Common myeloid progenitor, CD34-positive (primary cell): Measurements from ENCODE around the gene RPL37A.
A peak's percentile ranks its signal among the peaks of the same experiment; 100 is the strongest.

Source experiments
- CTCF ChIA-PET: fragments of 350-600 bp; sonication (Branson Sonifier 250); formaldehyde crosslinking; loops from one replicate; lab custom pipeline; 2021; ENCODE audit warnings: antibody characterized with exemption; lab: Charles Lee
- POLR2A ChIA-PET: fragments of 350-600 bp; sonication (Branson Sonifier 250); formaldehyde crosslinking; loops from one replicate; lab custom pipeline; 2021; ENCODE audit warnings: antibody characterized with exemption; lab: Charles Lee
- DNase-seq, 3 donors: peaks; one replicate each; pipeline versions ENCODE4 v3.0.0 to v3.0.0-alpha.2; 2013
- H3K27ac ChIP-seq, 2 experiments: 1 replicate in 1 of 2; 2 replicates in 1 of 2; pipeline ENCODE4 v1.7.0; 2013; ENCODE audit warnings: inconsistent platforms in 2 of 2, low read length in 2 of 2, mild to moderate bottlenecking in 2 of 2, low read depth in 1 of 2, moderate library complexity in 1 of 2; ENCODE audit not compliant: severe bottlenecking in 2 of 2, insufficient read depth in 1 of 2, poor library complexity in 1 of 2
- H3K27me3 ChIP-seq, 5 experiments: replicated peaks in 2 of 5; 1 replicate in 3 of 5; 2 replicates in 2 of 5; pipeline versions ENCODE4 v1.6.1 to v1.7.0; 2013; ENCODE audit warnings: low read length in 4 of 5, mild to moderate bottlenecking in 2 of 5, moderate library complexity in 2 of 5, inconsistent platforms in 1 of 5; ENCODE audit not compliant: insufficient read depth in 5 of 5, control insufficient read depth in 4 of 5
- H3K36me3 ChIP-seq, 4 experiments: 1 replicate in 2 of 4; 2 replicates in 2 of 4; pipeline versions ENCODE4 v1.6.1 to v1.7.0; 2013; ENCODE audit warnings: low read length in 3 of 4, control low read depth in 1 of 4, mild to moderate bottlenecking in 1 of 4; ENCODE audit not compliant: control insufficient read depth in 4 of 4, insufficient read depth in 4 of 4
- H3K4me1 ChIP-seq, 4 experiments: 1 replicate in 3 of 4; 2 replicates in 1 of 4; pipeline versions ENCODE4 v1.6.1 to v1.7.1; 2013; ENCODE audit warnings: low read length in 3 of 4, mild to moderate bottlenecking in 3 of 4, control low read depth in 1 of 4, inconsistent platforms in 1 of 4, moderate library complexity in 1 of 4; ENCODE audit not compliant: control insufficient read depth in 4 of 4, insufficient read depth in 4 of 4; ENCODE audit errors: control extremely low read depth in 1 of 4
- H3K4me3 ChIP-seq, 7 experiments: 1 replicate in 4 of 7; 2 replicates in 3 of 7; pipeline versions ENCODE4 v1.5.1 to v1.7.0; 2013; ENCODE audit warnings: mild to moderate bottlenecking in 7 of 7, low read length in 6 of 7, moderate library complexity in 6 of 7, inconsistent platforms in 2 of 7, low read depth in 2 of 7, control low read depth in 1 of 7; ENCODE audit not compliant: insufficient read depth in 4 of 7, control insufficient read depth in 1 of 7; ENCODE audit errors: extremely low read depth in 1 of 7
- H3K9me3 ChIP-seq, 5 experiments: 1 replicate in 4 of 5; 2 replicates in 1 of 5; pipeline versions ENCODE4 v1.6.1 to v1.7.1; 2013; ENCODE audit warnings: low read length in 4 of 5, mild to moderate bottlenecking in 2 of 5, inconsistent platforms in 1 of 5, low read depth in 1 of 5, moderate library complexity in 1 of 5; ENCODE audit not compliant: control insufficient read depth in 4 of 5, insufficient read depth in 2 of 5; ENCODE audit errors: control extremely low read depth in 1 of 5
- WGBS: methylation state at CpG from one replicate; pipeline ENCODE4 v1.1.5; 2013; ENCODE audit not compliant: insufficient coverage; 5-methylcytosine and 5-hydroxymethylcytosine counted together

Gene RPL37A

GRCh38 chr2:216540920-216541319 lies 42.3 kb downstream of the RPL37A start:
- no peak for DNase-seq
- 95% methylated on average over 6 of the region's 6 CpGs for WGBS
- ChIA-PET CTCF (interaction anchor here (0.8 to 1.6 kb wide), 4 partner anchors 22 to 126 kb away, joined by 3 read pairs; no protein-coding TSS in a partner anchor), POLR2A (no interaction called here)
- no peak overlapping the region for H3K4me3 ChIP-seq
- no peaks in the 10 kb centered on the region for H3K36me3 ChIP-seq
- peaks cover 0 to 17% (median 8%) of the 10 kb centered on the region in 4 experiments for H3K4me1 ChIP-seq
- no peaks in the 10 kb centered on the region for H3K27me3 ChIP-seq
- H3K9me3 ChIP-seq: no peaks in the 10 kb centered on the region
- H3K27ac ChIP-seq: no peak overlapping the region

GRCh38 chr2:216541505-216541904 lies 42.9 kb downstream of the RPL37A start:
- POLR2A ChIA-PET: no interaction called here
- 100% methylated on average over 3 of the region's 3 CpGs for WGBS
- CTCF ChIA-PET: interaction anchor here (1.1 to 1.4 kb wide), 2 partner anchors 120 to 125 kb away, joined by 3 read pairs; no protein-coding TSS in a partner anchor

GRCh38 chr2:216545359-216545758 lies 46.7 kb downstream of the RPL37A start:
- Histone ChIP-seq H3K36me3 (no peaks in the 10 kb centered on the region), H3K4me1 (peaks cover 0 to 18% (median 9%) of the 10 kb centered on the region in 4 experiments), H3K9me3 (no peaks in the 10 kb centered on the region), H3K27me3 (no peaks in the 10 kb centered on the region), H3K4me3 (no peak overlapping the region), H3K27ac (no peak overlapping the region)
- ChIA-PET POLR2A (interaction anchor here (0.7 to 1.0 kb wide), 2 partner anchors 12 to 84 kb away, joined by 3 read pairs; no protein-coding TSS in a partner anchor), CTCF (interaction anchor here (1.1 to 1.3 kb wide), 5 partner anchors 8 to 123 kb away, joined by 3 to 5 read pairs (median 3); no protein-coding TSS in a partner anchor)
- peak; percentile 81 to 86 (median 84) for DNase-seq
- WGBS: 4% methylated on average over 4 of the region's 4 CpGs

More at GRCh38 chr2:216541505-216541904, 42.9 kb downstream of the RPL37A start:
- Histone ChIP-seq H3K4me1 (peaks cover 0 to 18% (median 8%) of the 10 kb centered on the region in 4 experiments), H3K9me3 (no peaks in the 10 kb centered on the region), H3K27ac (no peak overlapping the region), H3K27me3 (no peaks in the 10 kb centered on the region), H3K36me3 (no peaks in the 10 kb centered on the region), H3K4me3 (no peak overlapping the region)
- no peak for DNase-seq

- WGBS: no CpG with 5 or more reads among the region's 3 CpGs
- no peak for DNase-seq
- CTCF ChIA-PET: interaction anchor here (1.2 to 1.3 kb wide), 2 partner anchors 9 to 122 kb away, joined by 3 read pairs; no protein-coding TSS in a partner anchor
Observed at GRCh38 chr2:216546241-216546640, 47.6 kb downstream of the RPL37A start.

GRCh38 chr2:216546641-216547403 lies 48.2 kb downstream of the RPL37A start:
- Histone ChIP-seq H3K9me3 (no peaks in the 10 kb centered on the region), H3K27ac (no peak overlapping the region), H3K4me1 (peaks cover 0 to 18% (median 9%) of the 10 kb centered on the region in 4 experiments), H3K4me3 (no peak overlapping the region), H3K36me3 (no peaks in the 10 kb centered on the region), H3K27me3 (no peaks in the 10 kb centered on the region)
- no peak for DNase-seq
- CTCF ChIA-PET: interaction anchor here (1.3 kb wide), 1 partner anchor 121 kb away, joined by 3 read pairs; no protein-coding TSS in a partner anchor
- 85% methylated on average over 6 of the region's 7 CpGs for whole genome bisulfite sequencing
- POLR2A ChIA-PET: no interaction called here

More at GRCh38 chr2:216546241-216546640, 47.6 kb downstream of the RPL37A start:
- POLR2A ChIA-PET: no interaction called here
- Histone ChIP-seq H3K27me3 (no peaks in the 10 kb centered on the region), H3K36me3 (no peaks in the 10 kb centered on the region), H3K4me1 (peaks cover 0 to 18% (median 9%) of the 10 kb centered on the region in 4 experiments), H3K27ac (no peak overlapping the region), H3K9me3 (no peaks in the 10 kb centered on the region), H3K4me3 (no peak overlapping the region)

- Histone ChIP-seq H3K36me3 (no peaks in the 10 kb centered on the region), H3K27me3 (no peaks in the 10 kb centered on the region), H3K4me3 (no peak overlapping the region), H3K4me1 (peaks cover 0 to 18% (median 7%) of the 10 kb centered on the region in 4 experiments), H3K27ac (no peak overlapping the region), H3K9me3 (no peaks in the 10 kb centered on the region)
- CTCF ChIA-PET: no interaction called here
- WGBS: 90% methylated on average over 4 of the region's 5 CpGs
- POLR2A ChIA-PET: no interaction called here
- DNase-seq: no peak
Observed at GRCh38 chr2:216548901-216549331, 50.3 kb downstream of the RPL37A start.
